NB4 (cell line): ENCODE results near the gene LIMS1.
"Not testable (repeated sequence)": the region's sequence is repeated elsewhere in the genome, so short reads cannot be mapped to it uniquely, and the experiment has no call there.

Experiments
- POLR2A ChIP-seq: IDR thresholded peaks from 2 replicates; pipeline ENCODE4 v1.6.1; 2011; ENCODE audit warnings: mild to moderate bottlenecking; ENCODE audit not compliant: insufficient read length; ENCODE audit errors: extremely low read depth
- TF ChIP-seq, protein P1 (sequence below): IDR thresholded peaks from one replicate; pipeline ENCODE4 v1.5.1; 2012; ENCODE audit warnings: low read depth, low read length

DNA sequence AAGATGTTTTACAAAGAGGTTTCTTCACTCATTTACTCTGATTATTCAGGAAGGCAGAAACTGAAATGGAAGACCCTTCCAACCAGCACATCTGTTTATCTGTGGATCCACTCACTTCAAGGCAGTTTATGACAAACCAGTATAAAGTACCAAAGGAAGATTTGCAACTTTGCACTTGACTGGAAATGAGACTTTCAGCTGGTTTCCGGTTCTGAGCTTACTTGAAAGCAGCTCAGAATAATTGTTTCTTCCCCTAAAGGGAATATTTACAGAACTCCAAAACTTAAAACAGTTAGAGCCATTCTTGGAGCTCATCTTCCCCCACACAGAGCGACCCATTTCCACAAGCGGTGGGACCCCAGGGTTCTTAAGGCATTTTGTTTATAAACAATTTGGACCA is 129.8 kb downstream of the LIMS1 start:
- TF ChIP-seq, protein P1, sequence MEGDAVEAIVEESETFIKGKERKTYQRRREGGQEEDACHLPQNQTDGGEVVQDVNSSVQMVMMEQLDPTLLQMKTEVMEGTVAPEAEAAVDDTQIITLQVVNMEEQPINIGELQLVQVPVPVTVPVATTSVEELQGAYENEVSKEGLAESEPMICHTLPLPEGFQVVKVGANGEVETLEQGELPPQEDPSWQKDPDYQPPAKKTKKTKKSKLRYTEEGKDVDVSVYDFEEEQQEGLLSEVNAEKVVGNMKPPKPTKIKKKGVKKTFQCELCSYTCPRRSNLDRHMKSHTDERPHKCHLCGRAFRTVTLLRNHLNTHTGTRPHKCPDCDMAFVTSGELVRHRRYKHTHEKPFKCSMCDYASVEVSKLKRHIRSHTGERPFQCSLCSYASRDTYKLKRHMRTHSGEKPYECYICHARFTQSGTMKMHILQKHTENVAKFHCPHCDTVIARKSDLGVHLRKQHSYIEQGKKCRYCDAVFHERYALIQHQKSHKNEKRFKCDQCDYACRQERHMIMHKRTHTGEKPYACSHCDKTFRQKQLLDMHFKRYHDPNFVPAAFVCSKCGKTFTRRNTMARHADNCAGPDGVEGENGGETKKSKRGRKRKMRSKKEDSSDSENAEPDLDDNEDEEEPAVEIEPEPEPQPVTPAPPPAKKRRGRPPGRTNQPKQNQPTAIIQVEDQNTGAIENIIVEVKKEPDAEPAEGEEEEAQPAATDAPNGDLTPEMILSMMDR: not testable (repeated sequence)
- not testable (repeated sequence) for TF ChIP-seq POLR2A
